ENCODE results near the gene TOPAZ1. TPM values are rescaled to one million over a fixed set of nuclear protein-coding genes. Genes with fewer than 3 reads are reported as not detected.

Gene TOPAZ1
- total and polyA plus RNA-seq, 9 of the 15 experiments (the other 6 are each of a cell fraction or from before 2014, with no cell fraction given), result 0.01 TPM; not detected in 8

DNA sequence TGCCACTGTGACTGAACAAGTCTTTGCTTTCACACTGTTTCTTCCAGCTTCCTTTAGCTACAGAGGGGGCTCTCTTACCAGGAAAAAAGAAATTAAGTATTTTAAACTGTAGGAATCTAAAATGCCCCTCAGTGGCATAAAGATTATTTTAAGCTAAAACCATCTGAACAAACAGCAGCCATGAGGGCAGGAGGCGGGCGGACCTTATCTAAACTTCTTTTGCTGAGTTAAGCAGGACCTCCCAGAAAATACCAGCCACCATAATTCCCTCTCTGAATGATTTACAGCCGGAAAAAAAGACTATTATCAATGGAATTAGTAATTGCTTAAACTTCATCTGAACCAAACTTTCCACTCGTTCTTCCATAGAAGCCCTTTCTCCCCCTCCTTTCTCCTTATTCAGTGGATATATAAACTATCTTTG, 5.2 kb upstream of the TOPAZ1 start (continued):
- TF ChIP-seq YY1 (IDR thresholded peaks at IDR 0.05; ENCODE audit: borderline replicate concordance in 1 of 3, control insufficient read depth in 1 of 3, extremely low read depth in 1 of 3, insufficient read depth in 3 of 3, insufficient read length in 1 of 3, insufficient replicate concordance in 2 of 3, low read depth in 1 of 3, low read length in 2 of 3), result peak in 1 of 3 experiments; percentile 61
- TF ChIP-seq HMG20B (CRISPR knock-in tag; IDR thresholded peaks at IDR 0.05), result no peak
- TF ChIP-seq, protein P1, sequence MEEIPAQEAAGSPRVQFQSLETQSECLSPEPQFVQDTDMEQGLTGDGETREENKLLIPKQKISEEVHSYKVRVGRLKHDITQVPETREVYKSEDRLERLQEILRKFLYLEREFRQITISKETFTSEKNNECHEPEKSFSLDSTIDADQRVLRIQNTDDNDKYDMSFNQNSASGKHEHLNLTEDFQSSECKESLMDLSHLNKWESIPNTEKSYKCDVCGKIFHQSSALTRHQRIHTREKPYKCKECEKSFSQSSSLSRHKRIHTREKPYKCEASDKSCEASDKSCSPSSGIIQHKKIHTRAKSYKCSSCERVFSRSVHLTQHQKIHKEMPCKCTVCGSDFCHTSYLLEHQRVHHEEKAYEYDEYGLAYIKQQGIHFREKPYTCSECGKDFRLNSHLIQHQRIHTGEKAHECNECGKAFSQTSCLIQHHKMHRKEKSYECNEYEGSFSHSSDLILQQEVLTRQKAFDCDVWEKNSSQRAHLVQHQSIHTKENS (CRISPR knock-in tag; IDR thresholded peaks at IDR 0.05), result no peak
- TF ChIP-seq SIX5 (IDR thresholded peaks at IDR 0.05; ENCODE audit: borderline replicate concordance in 1 of 2, insufficient read depth in 1 of 2, low read depth in 1 of 2, low read length in 2 of 2), result no peak
- no peak for TF ChIP-seq ZNF507 (tag; conservative IDR thresholded peaks at IDR 0.05)
- TF ChIP-seq CCAR2 (IDR thresholded peaks at IDR 0.05; ENCODE audit: low read depth, low read length), result no peak
- peak; percentile 45 for TF ChIP-seq LEF1 (IDR thresholded peaks at IDR 0.05)
- no peak for TF ChIP-seq HEY1 (CRISPR knock-in tag; IDR thresholded peaks at IDR 0.05; ENCODE audit: borderline replicate concordance)
- no peak for TF ChIP-seq POLR2AphosphoS2 (IDR thresholded peaks at IDR 0.05; ENCODE audit: low read length)
- TF ChIP-seq NFIX (CRISPR knock-in tag; IDR thresholded peaks at IDR 0.05; ENCODE audit: low read depth), result no peak
- TF ChIP-seq SNIP1 (IDR thresholded peaks at IDR 0.05; ENCODE audit: low read depth), result no peak
- TF ChIP-seq SMARCB1 (IDR thresholded peaks at IDR 0.05; ENCODE audit: insufficient read length, low read depth), result no peak
- no peak for TF ChIP-seq ATF4 (CRISPR knock-in tag; IDR thresholded peaks at IDR 0.05)
- no peak for TF ChIP-seq TSHZ1 (CRISPR knock-in tag; IDR thresholded peaks at IDR 0.05)
- TF ChIP-seq POLR2A (conservative IDR thresholded peaks at IDR 0.05), result no peak; the same call in none of the 2 replicates
- no peak for TF ChIP-seq BHLHE40 (IDR thresholded peaks at IDR 0.05; ENCODE audit: low read length)
- no peak for TF ChIP-seq HCFC1 (IDR thresholded peaks at IDR 0.05; ENCODE audit: low read depth, low read length)
- TF ChIP-seq GTF2F1 (IDR thresholded peaks at IDR 0.05; ENCODE audit: low read depth, low read length), result no peak
- no peak for TF ChIP-seq DDX20 (tag; IDR thresholded peaks at IDR 0.05; ENCODE audit: low read depth)
- TF ChIP-seq TEAD4 (IDR thresholded peaks at IDR 0.05; ENCODE audit: low read length), result peak; percentile 54; the same call in 1 of the 2 replicates
- TF ChIP-seq TEAD4 (CRISPR knock-in tag; IDR thresholded peaks at IDR 0.05; ENCODE audit: borderline replicate concordance), result no peak
- no peak for TF ChIP-seq ZFP30 (CRISPR knock-in tag; IDR thresholded peaks at IDR 0.05; ENCODE audit: borderline replicate concordance)
- no peak for TF ChIP-seq HNRNPL (IDR thresholded peaks at IDR 0.05; ENCODE audit: low read depth, low read length)
- no peak for TF ChIP-seq HOXB6 (CRISPR knock-in tag; IDR thresholded peaks at IDR 0.05; ENCODE audit: borderline replicate concordance)
- peak; percentile 7; the same call in 1 of the 2 replicates for TF ChIP-seq MYC (IDR thresholded peaks at IDR 0.05; ENCODE audit: low read depth, low read length)
- no peak for TF ChIP-seq MYC (CRISPR knock-in tag; IDR thresholded peaks at IDR 0.05; ENCODE audit: borderline replicate concordance, low read depth)

Measured in K562 (cell line).